ENCODE results near the gene SNCAIP. TPM values are rescaled to one million over a fixed set of nuclear protein-coding genes. Genes with fewer than 3 reads are reported as not detected.
A peak's percentile ranks its signal among the peaks of the same experiment; 100 is the strongest.

Gene SNCAIP
- total and polyA plus RNA-seq, 12 donors: 0.54 to 2.5 (median 1.4) TPM

DNA sequence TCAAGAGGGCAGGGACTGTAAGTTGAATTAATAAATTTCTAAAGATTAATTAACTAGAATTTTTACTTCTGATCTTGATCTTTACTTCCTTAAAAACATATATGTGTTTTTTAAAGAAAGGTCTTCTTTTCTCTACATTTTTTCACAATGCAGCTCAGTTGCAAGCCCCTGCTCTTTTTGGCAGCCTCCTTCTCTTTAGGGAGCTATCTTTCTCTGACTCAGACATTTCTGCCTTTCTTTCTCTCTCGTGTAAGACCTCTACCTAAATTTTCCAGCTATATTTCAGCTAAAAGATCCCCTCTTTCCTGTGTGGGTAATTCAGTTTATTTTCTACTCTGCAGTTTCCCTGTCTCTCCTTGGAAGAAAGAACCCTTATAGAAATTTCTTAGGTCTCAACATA is 38.3 kb upstream of the SNCAIP start:
- DNase-seq (no peak), ATAC-seq (no peak)
- H3K36me3 ChIP-seq: no peaks in the 10 kb centered on the region
- no peak overlapping the region for H3K27ac ChIP-seq
- no peaks in the 10 kb centered on the region for H3K27me3 ChIP-seq
- H3K4me3 ChIP-seq: no peak overlapping the region
- TF ChIP-seq, protein P1, sequence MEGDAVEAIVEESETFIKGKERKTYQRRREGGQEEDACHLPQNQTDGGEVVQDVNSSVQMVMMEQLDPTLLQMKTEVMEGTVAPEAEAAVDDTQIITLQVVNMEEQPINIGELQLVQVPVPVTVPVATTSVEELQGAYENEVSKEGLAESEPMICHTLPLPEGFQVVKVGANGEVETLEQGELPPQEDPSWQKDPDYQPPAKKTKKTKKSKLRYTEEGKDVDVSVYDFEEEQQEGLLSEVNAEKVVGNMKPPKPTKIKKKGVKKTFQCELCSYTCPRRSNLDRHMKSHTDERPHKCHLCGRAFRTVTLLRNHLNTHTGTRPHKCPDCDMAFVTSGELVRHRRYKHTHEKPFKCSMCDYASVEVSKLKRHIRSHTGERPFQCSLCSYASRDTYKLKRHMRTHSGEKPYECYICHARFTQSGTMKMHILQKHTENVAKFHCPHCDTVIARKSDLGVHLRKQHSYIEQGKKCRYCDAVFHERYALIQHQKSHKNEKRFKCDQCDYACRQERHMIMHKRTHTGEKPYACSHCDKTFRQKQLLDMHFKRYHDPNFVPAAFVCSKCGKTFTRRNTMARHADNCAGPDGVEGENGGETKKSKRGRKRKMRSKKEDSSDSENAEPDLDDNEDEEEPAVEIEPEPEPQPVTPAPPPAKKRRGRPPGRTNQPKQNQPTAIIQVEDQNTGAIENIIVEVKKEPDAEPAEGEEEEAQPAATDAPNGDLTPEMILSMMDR (IDR thresholded peaks at IDR 0.05): no peak
- intact Hi-C loops (cut with DNase I): no loop called here
- H3K4me1 ChIP-seq: no peaks in the 10 kb centered on the region
- H3K9me3 ChIP-seq: peaks cover 0 to 5% (median 0%) of the 10 kb centered on the region in 11 donors
- 35 to 50% methylated on average over 1 of the region's 1 CpG for WGBS, 2 donors

DNA sequence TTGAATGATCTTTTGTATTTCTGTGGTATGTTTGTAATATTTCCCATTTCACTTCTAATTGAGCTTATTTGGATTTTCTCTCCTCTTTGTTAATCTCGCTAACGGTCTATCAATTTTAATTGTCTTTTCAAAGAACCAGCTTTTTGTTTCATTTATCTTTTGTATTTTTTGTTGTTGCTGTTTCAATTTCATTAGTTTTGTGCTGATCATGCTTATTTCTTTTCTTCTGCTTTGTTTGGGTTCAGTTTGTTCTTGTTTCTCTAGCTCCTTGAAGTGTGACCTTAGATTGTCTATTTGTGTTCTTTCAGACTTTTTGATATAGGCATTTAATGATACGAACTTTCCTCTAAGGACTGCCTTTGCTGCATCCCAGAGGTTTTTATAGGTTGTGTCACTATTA is 28.4 kb upstream of the SNCAIP start:
- Histone ChIP-seq H3K9me3 (peaks cover 0 to 28% (median 7%) of the 10 kb centered on the region in 11 donors), H3K4me1 (no peaks in the 10 kb centered on the region), H3K27me3 (peaks cover 0 to 2% (median 0%) of the 10 kb centered on the region in 7 donors), H3K27ac (no peak overlapping the region), H3K4me3 (no peak overlapping the region), H3K36me3 (no peaks in the 10 kb centered on the region)
- DNase-seq (no peak), ATAC-seq (no peak)
- 95 to 97% methylated on average over 3 of the region's 3 CpGs for WGBS, 2 donors
- TF ChIP-seq, protein P1 (IDR thresholded peaks at IDR 0.05): no peak
- intact Hi-C loops (cut with DNase I): loop anchor here in 1 of 10 donors (10.0 kb wide), 1 partner anchor 121 kb away; no protein-coding TSS in a partner anchor

GRCh38 chr5:122286541-122286940 is 25.5 kb upstream of the SNCAIP start:
- ATAC-seq (peak in 1 of 8 donors; percentile 4), DNase-seq (no peak)
- TF ChIP-seq, protein P1 (IDR thresholded peaks at IDR 0.05): no peak
- intact Hi-C loops (cut with DNase I): loop anchor here in 1 of 10 donors (10.0 kb wide), 1 partner anchor 118 kb away; no protein-coding TSS in a partner anchor
- WGBS, 2 donors: 61 to 67% methylated on average over 4 of the region's 4 CpGs
- no peak overlapping the region for H3K4me3 ChIP-seq
- peaks cover 0 to 3% (median 0%) of the 10 kb centered on the region in 7 donors for H3K27me3 ChIP-seq
- H3K36me3 ChIP-seq: no peaks in the 10 kb centered on the region
- H3K4me1 ChIP-seq: no peaks in the 10 kb centered on the region
- no peak overlapping the region for H3K27ac ChIP-seq
- peaks cover 0 to 25% (median 7%) of the 10 kb centered on the region in 11 donors for H3K9me3 ChIP-seq

DNA sequence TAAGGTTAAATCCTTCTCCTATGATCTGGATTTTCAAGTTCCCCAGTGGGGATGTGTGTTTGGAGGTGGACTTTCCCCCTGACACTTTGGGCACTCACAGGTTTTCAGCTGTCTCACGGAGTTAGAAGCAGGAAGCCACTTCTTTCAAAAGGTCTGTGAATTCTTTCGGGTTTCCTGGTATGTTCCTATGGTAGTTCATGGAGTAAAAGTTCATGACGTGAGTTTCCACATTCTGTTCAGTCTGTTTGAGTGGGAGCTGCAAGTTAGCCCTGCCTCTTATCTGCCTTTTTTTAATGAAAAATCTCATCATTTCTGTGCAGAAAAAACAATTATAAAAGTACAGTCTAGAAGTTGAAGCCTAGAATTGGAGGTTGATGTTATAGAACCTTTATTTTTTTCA is 24.9 kb upstream of the SNCAIP start:
- Histone ChIP-seq H3K4me1 (no peaks in the 10 kb centered on the region), H3K36me3 (no peaks in the 10 kb centered on the region), H3K27ac (no peak overlapping the region), H3K27me3 (peaks cover 0 to 3% (median 0%) of the 10 kb centered on the region in 7 donors), H3K9me3 (peaks cover 0 to 25% (median 7%) of the 10 kb centered on the region in 11 donors), H3K4me3 (no peak overlapping the region)
- intact Hi-C loops (cut with DNase I): loop anchor here in 1 of 10 donors (10.0 kb wide), 1 partner anchor 118 kb away; no protein-coding TSS in a partner anchor
- no peak for DNase-seq
- 51 to 56% methylated on average over 3 of the region's 3 CpGs for WGBS, 2 donors
- no peak for ATAC-seq
- TF ChIP-seq, protein P1 (IDR thresholded peaks at IDR 0.05): no peak
